Left hindlimb (tissue), 1 donor: Measurements from ENCODE around the gene CCDC174.
"Not testable (repeated sequence)": the region's sequence is repeated elsewhere in the genome, so short reads cannot be mapped to it uniquely, and the experiment has no call there.

ENCODE experiments used
- DNase-seq: peaks from one replicate; pipeline ENCODE4 v3.0.0-alpha.2; 2018

CCDC174 gene

DNA sequence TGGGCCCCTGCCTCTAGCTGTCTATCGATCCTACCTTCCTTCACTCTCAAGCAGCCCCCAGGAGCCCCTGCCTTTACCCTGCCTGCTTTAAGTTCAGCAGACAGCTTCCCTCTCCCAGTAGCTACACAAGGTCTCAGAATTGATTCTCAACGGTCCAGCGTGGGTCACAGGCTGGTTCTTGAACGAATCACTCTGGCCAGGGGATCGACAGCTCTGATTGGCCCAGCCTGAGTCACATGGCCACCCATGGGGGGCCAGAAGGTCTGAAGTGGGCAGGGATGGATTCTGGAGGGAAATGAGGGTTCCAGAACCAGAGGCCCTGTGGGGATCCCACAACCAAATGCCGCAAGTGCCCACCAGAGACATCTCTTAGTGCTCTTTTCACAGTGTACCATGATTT lies 23.7 kb upstream of the CCDC174 start:
- DNase-seq = no peak

DNA sequence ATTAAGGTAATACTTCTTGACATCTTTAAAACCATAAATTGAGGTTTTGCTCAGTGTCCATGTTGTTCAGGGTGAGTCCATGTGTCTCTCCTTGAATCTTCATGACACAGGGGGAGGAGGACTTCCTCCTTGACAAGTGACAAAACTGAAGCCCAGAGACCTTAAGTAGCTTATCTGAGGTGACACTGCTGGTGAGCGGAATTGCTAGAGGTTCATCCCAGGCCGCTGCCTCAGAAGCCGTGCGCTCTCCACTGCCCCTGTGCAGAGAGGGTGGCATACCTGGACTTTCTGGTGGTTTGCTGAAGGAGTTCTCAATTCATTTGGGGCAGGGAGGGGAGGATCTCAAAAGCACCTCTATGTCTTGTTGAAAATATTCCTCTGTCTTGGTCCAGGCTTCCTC lies 23.2 kb upstream of the CCDC174 start:
- no peak for DNase-seq

DNA sequence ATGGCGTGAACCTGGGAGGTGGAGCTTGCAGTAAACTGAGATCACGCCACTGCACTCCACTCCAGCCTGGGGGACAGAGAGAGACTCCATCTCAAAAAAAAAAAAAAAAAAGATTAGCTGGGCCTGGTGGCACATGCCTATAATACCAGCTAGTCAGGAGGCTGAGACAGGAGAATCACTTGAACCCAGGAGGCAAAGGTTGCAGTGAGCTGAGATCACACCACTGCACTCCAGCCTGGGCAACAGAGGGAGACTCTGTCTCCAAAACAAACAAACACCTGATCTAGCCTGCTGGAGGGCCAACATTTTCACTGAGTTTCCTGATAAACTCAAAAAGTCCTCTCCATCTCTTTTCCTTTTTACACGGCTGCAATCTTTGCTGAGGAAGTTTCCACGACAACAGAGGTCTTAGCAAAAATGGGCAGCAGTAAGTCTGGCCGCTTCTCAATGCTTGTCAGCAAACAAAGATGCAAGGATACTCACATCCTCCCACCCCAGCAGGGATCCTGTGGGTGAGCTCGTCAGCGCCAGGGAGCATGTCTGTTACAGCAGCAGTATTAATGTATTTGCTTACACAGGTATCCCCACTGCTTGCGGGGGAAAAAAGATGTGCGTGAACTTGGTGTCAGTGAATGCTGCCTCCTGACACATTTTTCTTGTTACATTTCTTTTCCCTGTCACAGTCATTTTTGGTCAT lies 21.0 kb upstream of the CCDC174 start:
- DNase-seq = no peak

DNA sequence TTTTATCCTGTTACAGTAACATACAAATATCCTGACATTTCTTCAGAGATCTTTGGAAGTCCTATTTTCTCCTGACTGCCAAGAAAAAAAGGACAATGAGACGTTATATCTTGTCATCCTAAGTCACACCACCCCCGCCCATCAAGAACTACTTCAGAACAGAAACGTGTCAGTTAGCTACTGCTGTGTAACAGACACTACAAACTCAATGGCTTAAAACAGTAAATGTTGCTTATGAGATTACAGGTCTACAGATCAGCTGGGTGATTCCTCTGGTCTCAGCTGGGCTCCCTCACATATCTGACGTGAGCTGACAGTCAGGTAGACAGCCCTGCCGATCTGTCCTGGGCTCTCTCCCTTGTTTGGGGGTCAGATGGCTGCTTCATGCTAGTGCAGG lies 20.5 kb upstream of the CCDC174 start:
- DNase-seq = no peak

DNA sequence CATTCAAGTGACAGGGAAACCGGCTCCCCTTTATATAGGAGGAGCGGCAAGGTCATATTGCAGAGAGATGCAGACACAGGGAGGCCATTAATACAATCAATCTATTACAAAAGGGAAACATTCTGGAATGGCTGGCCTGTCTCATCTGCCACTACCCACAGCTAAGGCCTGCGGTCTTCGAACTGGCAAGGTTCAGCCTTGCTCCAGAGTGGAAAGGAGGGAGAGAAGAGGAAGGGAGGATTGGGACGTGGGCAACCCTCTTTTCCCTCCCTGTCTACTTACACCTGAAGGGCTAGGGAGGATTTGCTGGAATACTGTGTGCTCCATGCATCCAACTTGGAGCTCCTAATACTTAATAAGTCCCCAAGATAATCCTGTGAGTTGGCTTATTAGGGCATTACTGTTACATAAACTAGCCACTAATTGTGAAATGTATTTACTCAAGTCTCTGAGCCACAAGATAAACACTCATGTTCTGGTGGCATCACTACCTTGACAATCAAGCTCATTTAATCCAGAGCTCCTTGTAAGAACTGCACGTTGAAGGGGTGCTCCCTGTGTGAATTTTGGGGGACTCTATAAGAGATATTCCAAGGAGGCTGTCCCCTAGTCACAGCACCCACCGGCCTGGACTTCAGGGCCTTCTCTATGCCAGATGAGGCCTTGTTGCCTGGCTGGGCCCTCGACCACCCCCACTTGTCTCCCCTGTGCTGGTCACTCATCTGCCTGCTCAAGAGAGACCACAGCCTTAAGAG lies 19.7 kb upstream of the CCDC174 start:
- no peak for DNase-seq

DNA sequence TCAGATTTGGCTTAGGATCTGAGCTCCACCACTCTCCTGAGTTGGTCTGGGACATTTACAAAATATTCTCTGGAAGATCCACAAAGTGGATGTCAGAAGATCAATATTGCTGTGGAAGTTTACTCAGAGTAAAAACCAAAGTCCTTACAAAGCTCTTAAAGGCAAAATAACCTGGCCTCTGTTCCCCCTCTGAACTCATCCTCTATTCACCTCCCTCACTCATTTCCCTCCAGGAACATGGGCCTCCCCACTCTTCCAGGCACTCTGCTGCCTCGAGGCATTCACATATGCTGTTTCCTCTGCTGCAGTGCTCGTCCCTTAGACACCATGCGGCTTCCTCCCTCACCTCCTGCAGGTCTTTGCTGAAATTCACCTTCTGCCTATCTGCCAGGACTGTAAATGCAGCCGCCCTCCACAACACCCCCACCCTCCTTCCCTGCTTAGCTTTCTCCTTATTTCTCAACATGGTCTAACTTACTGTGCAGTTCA lies 19.1 kb upstream of the CCDC174 start:
- DNase-seq = no peak

DNA sequence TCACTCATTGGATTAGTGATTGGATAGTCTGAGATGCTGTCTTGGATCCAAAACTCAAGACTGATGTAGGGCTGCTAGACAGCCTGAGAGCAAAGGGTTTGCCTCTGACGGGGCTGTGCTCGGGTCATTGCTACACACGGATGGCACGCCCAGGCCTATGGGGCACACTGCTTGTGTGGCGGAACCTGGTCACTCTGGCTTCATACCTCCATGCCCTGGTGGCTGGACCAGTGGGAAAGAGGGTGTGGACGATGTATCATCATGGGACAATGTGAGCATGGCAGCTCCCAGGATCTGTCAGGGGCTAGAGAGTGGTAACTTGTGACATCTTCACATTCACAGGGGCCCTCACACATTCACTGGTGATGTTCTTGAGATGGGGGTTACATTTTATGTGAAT lies 18.1 kb upstream of the CCDC174 start:
- DNase-seq = no peak

DNA sequence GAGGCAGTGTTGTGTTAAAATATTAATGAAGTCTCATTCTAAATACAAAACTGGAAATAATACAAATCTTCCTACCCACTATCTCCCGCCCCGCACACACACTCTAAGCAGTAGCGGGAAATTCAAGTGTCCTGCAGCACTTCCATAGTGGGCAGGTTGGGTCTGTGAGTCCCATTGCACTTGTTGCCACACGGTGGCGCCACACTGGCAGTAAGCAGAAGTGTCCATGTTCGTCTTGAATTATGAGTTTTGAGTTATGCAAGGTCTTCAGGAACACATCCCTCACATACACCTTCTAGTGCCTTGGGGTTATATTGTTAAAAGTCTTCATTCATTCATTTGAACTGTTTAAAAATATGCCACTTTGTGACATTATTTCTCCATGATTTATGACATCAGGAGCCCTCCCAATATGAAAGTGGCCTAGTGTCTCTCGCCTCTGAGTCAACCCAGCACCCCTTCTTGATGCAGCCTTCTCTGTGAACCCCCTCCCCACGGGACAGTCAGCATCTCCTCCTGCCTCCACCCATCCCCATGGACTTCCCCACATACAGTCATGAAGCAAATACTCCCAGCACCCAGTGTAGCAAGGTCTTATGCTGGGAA lies 17.6 kb upstream of the CCDC174 start:
- DNase-seq = no peak

DNA sequence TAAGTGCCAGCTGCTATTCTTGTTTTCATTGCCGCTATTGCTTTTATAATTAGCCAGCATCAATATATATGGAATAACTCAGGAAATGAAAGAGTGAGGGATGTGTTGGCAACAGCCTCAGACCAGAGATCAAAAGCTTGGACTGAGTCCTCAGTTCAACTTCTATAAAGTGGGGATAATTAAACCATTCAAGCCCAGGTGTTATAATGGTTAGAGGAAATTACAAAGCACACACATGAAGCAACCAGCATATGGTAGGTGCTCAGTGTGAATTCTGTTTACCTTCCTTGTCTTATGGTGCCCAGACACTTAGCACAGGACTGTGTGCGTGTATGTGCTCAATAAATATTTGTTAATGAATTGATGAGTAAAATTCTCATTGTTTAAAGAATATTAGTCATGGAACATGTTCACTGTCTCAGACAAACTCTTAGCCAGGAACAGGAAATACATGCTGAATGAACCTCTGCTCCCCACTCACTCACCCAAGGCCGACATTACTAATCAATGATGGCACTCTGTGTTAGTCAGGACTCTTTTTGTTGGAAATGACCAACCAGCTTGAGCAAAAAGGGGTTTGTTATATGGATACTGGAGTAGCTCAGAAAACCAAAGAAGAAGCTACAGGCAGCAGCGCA lies 16.7 kb upstream of the CCDC174 start:
- no peak for DNase-seq

DNA sequence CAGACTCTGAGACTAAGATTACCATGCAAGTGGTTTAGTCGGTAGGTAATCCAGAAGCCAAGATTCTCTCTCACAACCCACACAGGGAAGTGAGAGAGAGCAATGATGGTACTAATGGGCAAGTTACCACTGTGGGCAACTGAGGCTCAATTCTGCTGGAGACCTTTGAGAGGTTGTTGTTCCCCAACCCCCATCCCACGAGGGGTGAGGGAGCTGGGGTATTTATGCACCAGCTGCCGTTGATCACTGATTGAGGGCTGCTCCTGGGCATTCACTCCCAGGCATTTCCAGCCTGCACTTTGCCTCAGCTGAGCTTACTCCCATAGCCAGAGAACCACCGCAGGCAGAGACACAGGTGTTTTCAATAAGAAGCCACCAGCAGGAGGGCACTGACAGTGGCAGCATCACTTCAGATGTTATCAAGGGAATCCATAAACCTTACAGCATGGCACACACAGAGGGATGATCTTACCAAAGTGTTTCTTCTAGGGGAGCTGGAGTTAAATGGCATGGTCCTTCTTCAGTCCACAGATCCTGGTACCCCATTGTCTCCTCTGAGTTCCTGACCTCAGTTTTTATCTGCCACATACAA lies 15.0 kb upstream of the CCDC174 start:
- no peak for DNase-seq

DNA sequence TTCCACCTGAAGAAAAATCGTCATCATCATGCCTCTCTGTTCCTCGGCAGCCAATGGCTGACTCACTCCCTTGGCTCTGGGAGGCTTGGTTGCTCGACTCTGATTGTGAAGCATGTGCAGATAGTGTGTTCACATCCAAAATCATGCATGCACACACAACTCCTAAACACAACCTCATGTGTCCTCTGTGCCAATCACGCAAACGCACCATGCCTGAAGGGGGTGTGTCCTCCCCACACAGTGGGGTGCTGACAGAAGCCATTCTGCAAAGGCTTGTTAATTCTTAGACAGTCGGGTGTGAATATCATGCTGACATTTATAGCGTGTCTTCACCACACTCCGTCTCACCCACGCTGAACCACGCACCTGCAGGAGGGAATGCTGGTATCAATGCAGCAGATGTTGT lies 11.4 kb upstream of the CCDC174 start:
- DNase-seq = no peak

DNA sequence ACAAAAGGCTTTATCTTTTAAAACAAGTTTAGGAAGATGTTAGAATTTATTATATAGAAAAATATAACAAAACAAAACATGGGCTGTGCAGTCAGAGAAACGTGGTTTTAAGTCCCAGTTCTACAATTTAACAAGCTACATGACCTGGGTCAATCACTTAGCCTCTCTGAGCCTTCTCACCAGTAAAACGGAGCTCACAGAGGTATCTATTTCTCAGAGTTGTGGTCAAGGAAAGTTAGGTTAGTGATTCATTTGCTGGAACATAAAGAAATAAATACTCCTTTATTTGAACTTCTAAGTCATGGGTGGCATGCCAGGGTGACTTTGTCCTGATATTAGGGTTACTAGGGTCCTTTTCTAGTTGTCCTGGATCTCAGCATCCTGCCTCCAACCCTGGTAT lies 10.8 kb upstream of the CCDC174 start:
- no peak for DNase-seq

DNA sequence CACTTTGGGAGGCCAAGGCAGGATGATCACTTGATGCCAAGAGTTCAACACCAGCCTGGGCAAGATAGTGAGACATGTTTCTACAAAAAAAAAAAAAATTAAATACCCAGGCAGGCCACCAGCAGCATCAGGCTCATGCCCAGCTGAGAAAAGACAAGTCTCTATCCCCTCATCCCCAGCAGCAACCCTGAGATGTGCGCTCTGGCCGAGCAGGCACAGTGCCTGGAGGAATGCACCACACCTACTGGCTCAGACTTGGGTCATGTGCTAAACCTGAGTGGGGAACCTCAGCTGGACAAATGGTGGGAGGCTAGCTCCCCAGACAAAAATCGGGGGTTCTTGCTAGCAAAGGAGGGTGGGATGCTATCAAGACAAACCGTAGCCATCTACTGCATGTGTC lies 10.2 kb upstream of the CCDC174 start:
- no peak for DNase-seq

DNA sequence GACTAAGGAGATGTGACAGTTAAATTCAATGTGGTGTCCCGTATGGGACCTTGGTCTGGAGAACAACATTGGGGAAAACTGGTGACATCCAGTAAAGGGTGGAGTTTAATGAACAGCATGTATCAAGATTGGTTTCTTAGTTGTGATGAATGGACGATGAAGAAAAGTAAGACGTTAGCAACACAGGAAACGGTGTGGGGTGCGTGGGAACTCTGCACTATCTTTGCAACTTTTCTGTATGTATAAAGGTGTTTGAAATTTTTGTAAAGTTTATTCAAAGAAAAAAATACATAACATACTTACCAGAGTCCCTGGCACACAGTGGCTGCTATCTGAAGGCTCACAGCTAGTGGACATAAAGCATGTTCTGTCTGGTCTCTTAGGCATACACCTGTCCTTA lies 6.1 kb upstream of the CCDC174 start:
- no peak for DNase-seq

DNA sequence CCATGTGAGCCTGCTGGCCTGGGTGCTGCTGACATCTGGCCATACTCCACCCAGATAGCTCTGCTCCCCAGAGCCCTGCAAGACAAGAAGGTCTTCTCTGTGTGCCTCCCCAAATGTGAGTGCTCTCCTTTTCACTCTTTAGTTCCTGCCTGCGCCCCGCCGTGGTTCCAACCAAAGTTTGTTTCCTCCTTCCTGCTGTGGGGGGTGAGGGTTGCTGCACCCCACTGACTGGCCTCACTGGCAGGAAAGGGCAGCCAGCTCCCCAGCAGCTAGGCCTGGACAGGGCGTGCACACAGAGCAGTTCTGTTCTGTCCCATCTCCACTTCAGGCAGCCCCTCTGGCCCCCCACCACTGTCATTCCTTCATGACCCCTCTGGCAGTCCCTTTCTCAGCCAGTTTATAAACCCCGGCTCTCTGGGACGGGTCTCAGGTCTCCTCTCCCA lies 5.4 kb upstream of the CCDC174 start:
- no peak for DNase-seq

DNA sequence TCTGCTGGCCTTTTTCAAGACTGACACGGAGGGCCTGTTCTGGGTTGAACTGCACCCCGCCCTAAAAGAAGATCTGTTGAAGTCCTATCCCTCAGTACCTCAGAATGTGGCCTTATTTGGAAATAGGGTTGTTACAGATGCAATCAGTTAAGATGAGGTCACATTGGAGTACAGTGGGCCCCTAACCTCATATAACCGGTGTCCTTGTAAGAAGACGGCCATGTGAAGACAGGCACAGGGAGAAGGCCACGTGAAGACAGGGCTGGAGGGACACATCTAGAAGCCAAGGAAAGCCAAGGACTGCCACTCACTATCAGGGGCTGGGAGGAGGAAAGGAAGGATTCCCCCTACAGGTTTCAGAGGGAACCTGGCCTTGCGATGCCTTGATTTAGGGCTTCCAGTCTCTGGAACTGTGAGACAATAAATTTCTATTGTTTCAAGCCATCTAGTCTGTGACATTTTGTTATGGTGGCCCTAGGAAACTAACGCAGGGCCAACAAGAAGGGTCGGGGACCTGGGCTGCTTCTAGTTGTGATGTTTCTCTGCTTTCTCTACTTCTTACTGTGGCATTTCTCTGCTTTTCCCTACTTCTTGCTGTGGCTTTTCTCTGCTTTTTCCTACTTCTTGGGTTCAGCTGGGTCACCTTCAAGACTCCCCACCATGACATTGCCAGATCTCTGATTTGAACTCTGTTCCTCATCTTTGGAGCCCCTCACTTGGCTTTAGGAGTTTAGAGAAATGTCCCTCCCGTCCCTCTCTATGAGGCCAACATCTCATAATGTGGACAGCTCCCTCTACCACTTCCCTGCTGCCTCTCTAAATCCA lies 4.8 kb upstream of the CCDC174 start:
- no peak for DNase-seq

DNA sequence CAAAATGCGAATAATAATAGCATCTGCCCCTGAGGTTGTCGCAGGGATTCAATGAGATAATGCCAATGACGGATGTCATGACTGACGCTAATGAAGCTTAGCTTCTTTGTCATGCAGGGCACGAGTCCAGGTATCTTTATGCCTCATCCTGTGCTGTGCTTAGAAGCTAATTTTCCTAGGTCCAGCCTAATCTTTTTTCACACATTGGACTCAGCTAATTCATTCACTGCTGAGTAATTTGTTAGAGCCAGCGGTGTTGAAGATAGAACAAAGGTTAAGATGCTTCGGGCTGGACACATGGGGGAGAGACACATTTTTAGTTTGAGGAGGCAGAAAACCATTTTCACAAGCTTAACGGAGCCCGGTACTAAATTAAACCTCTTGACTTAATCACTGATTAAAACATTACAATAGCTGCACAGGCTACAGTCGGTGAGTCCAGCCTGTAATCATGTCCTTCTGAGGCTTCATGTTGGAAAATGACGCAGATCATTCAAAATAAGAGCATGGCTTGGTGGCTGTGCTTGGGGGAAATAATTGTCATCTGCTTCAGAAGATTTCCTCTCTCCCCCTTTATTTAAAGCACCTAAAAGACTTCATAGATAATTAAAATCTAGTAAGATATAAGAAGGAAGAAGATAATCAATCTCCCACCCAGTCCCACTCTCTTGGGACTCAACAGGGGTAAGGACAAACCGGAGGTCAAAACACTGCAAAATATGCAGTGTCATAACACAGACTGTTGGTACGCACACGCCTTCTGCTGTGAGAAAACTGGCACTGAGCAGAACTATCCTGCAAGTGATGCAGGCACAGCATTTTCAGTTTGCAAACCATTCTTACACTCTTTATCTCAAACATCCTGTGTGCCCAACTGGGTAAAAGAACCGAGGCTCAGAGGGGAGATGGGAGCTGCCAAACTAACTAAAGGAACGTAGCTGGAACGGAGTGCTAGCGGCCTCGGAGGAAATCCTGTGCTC lies 3.3 kb upstream of the CCDC174 start:
- DNase-seq = no peak

DNA sequence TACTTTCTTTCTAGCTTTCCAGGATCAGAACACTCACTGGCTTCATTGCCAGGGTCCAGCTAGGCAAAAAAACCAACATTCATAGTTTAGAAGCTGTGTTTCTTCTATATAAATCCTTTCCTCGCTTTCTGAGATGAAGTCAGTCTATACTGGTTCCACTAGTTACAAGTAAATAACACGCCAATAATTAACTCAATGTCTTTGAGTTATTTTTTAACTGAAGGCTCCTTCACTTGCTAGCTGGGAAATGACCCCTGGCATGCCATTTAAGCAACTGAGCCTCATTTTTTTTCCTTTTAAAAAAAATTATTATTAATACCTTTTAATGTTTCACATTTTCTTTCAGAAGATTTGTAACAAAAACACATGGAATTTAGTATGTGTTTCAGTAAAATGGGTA lies 2.1 kb upstream of the CCDC174 start:
- DNase-seq = no peak

DNA sequence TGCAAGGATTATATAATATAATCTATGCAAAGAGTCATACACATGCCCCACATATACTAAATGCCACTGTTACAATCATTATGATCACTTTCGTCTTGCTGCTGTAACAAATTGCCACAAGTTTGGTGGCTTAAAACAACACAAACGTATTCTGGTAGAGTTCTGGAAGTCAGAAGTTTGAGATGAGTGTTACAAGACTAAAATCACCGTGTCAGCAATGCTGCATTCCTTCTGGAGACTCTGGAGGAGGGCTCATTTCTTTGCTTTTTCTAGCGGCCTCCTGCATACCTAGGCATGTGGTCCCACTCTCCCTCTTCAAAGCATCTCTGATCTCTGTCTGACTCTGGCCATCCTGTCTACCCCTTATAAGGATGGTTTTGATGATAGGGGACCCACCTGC lies 1.4 kb upstream of the CCDC174 start:
- no peak for DNase-seq

DNA sequence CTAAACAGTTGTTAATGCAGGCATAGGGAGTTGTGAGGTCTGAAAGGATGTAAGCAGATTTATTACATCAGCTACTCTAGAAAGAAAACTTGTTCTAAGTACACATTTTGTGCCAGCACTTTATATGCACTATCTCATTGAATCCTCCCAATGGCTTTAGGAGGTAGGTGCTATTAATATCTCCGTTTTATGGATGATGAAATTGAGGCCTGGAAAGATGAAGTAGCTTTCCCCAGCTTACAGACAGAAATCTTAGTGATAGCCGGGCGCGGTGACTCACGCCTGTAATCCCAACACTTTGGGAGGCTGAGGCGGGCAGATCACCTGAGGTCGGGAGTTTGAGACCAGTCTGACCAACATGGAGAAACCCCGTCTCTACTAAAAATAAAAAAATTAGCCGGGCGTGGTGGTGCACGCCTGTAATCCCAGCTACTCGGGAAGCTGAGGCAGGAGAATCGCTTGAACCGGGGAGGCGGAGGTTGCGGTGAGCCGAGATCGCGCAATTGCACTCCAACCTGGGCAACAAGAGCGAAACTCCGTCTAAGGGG lies 872 bp downstream of the CCDC174 start:
- DNase-seq = not testable (repeated sequence)

DNA sequence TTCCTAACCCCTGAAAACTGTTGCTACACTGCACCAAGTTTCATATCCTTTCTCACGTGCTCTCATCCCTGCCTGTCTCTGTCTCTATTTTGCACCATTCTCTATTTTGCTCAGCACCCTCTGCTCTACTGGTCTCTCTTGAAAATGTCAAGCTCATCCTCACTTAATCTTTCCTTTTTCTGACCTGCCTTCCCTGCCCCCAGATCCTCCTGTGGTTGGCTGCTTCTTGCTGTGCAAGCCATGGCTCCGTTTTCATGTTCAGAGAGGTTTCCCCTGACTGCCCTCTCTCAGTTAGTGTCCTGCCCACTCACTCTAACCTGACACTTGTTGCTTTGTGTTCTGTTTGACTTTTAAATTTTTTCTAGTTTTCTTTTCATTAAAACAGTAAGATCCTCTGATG lies 6.0 kb downstream of the CCDC174 start:
- no peak for DNase-seq
